OCI-LY1 (cell line): Measurements from ENCODE around the gene PREP.

Experiments used
- H2AFZ ChIP-seq: fragments of 200-600 bp; sonication (generic), shearing (Covaris generic); 2 replicates; pipeline ENCODE4 v1.6.0; 2014; ENCODE audit warnings: antibody characterized with exemption, mild to moderate bottlenecking, low read length
- H3F3A ChIP-seq: fragments of 200-600 bp; sonication (generic), shearing (Covaris generic); 2 replicates; pipeline ENCODE4 v1.6.0; 2014; ENCODE audit warnings: mild to moderate bottlenecking, antibody characterized with exemption, low read length, moderate library complexity; ENCODE audit not compliant: insufficient read depth
- H3K27ac ChIP-seq: fragments of 200-600 bp; sonication (generic); 2 replicates; pipeline ENCODE4 v1.5.1; 2014; ENCODE audit warnings: low read length, mixed run types, mild to moderate bottlenecking, low read depth; ENCODE audit not compliant: poor library complexity, severe bottlenecking
- H3K27me3 ChIP-seq: fragments of 200-600 bp; sonication (generic); 2 replicates; pipeline ENCODE4 v1.6.0; 2014; ENCODE audit warnings: antibody characterized with exemption, mild to moderate bottlenecking, low read length, moderate library complexity; ENCODE audit not compliant: insufficient read depth
- H3K36me3 ChIP-seq: fragments of 200-600 bp; sonication (generic); 2 replicates; pipeline ENCODE4 v1.6.1; 2014; ENCODE audit warnings: mild to moderate bottlenecking, antibody characterized with exemption, low read length, moderate library complexity, mixed read lengths; ENCODE audit not compliant: insufficient read depth
- H3K4me1 ChIP-seq: fragments of 200-600 bp; sonication (generic); 2 replicates; pipeline ENCODE4 v1.5.1; 2014; ENCODE audit warnings: mild to moderate bottlenecking, low read length, moderate library complexity; ENCODE audit not compliant: insufficient read depth, severe bottlenecking
- H3K4me2 ChIP-seq: fragments of 200-600 bp; sonication (generic), shearing (Covaris generic); 2 replicates; pipeline ENCODE4 v1.6.1; 2014; ENCODE audit warnings: low read length
- H3K4me3 ChIP-seq: fragments of 200-600 bp; sonication (generic); 2 replicates; pipeline ENCODE4 v1.5.1; 2014; ENCODE audit warnings: low read length, low read depth, mild to moderate bottlenecking, mixed read lengths; ENCODE audit not compliant: poor library complexity, severe bottlenecking
- H3K79me2 ChIP-seq: fragments of 200-600 bp; shearing (Covaris generic); 2 replicates; pipeline ENCODE4 v1.6.1; 2016; ENCODE audit warnings: mixed run types, low read length, mixed read lengths; ENCODE audit not compliant: insufficient read depth
- H3K9ac ChIP-seq: fragments of 200-600 bp; sonication (generic), shearing (Covaris generic); 2 replicates; pipeline ENCODE4 v1.6.1; 2014; ENCODE audit warnings: mild to moderate bottlenecking, low read length, mixed read lengths
- H3K9me2 ChIP-seq: fragments of 200-600 bp; sonication (generic), shearing (Covaris generic); 2 replicates; pipeline ENCODE4 v1.6.1; 2014; ENCODE audit warnings: low read depth, mild to moderate bottlenecking, low read length, mixed read lengths
- H3K9me3 ChIP-seq: fragments of 200-600 bp; shearing (Covaris generic); 2 replicates; pipeline ENCODE4 v1.6.1; 2014; ENCODE audit warnings: low read length, mixed read lengths
- H4K20me1 ChIP-seq: fragments of 200-600 bp; sonication (generic), shearing (Covaris generic); 2 replicates; pipeline ENCODE4 v1.6.0; 2016; ENCODE audit warnings: mild to moderate bottlenecking, low read length; ENCODE audit not compliant: insufficient read depth
- EZH2 ChIP-seq: fragments of 200-600 bp; sonication (generic), shearing (Covaris generic); IDR thresholded peaks from 2 replicates; pipeline ENCODE4 v1.8.0; 2017; ENCODE audit warnings: borderline replicate concordance, mixed run types, mild to moderate bottlenecking, antibody characterized with exemption, low read length, moderate library complexity, mixed read lengths
- TF ChIP-seq, protein P1 (sequence below): fragments of 200-600 bp; sonication (generic), shearing (Covaris generic); IDR thresholded peaks from 2 replicates; pipeline ENCODE4 v1.5.1; 2017; ENCODE audit warnings: mild to moderate bottlenecking, antibody characterized with exemption, low read length, moderate library complexity, mixed read lengths

PREP gene

DNA sequence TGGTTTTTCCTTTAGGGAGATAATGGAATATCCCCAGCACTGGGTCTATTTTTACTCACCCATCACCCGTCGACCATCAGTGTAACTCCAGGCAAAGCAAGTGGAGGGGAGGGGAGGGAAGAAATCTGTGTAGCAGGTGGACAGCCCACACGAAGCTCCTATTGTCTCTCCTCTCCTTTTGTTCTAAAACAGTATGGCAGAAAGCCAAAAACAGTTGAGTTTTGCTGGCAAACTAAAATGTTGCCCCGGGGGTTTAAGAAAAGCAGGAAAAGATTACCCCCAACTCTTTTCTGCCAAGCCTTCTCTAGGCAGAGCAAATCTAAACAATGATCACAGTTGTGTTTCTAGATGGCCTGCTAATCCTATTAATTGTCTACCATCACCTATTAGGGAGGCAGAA, 89.7 kb downstream of the PREP start:
- Histone ChIP-seq H3K27ac (no peak overlapping the region), H3K36me3 (no peaks in the 10 kb centered on the region)

DNA sequence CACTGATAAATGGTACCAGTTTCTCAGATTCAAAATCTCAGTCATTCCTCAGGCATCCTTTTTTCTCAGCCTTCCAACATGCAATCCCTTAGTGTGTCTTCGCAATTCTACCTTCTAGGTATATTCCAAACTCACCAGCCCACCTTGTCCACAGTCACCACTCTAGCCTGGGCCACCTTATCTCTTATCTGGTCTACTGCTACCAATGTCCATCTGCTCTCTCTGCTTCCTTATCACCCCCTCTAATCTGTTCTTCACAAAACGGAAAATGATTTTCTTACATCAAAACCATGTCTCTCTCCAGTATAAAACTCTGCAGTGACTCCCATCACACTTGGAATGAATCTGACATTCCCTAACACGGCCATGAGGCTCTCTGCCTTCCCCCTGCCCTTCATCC, 91.9 kb downstream of the PREP start:
- TF ChIP-seq, protein P1, sequence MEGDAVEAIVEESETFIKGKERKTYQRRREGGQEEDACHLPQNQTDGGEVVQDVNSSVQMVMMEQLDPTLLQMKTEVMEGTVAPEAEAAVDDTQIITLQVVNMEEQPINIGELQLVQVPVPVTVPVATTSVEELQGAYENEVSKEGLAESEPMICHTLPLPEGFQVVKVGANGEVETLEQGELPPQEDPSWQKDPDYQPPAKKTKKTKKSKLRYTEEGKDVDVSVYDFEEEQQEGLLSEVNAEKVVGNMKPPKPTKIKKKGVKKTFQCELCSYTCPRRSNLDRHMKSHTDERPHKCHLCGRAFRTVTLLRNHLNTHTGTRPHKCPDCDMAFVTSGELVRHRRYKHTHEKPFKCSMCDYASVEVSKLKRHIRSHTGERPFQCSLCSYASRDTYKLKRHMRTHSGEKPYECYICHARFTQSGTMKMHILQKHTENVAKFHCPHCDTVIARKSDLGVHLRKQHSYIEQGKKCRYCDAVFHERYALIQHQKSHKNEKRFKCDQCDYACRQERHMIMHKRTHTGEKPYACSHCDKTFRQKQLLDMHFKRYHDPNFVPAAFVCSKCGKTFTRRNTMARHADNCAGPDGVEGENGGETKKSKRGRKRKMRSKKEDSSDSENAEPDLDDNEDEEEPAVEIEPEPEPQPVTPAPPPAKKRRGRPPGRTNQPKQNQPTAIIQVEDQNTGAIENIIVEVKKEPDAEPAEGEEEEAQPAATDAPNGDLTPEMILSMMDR = no peak
- no peak for TF ChIP-seq EZH2

More for the DNA sequence above, 89.7 kb downstream of the PREP start:
- no peak overlapping the region for H3K9ac ChIP-seq
- H3F3A ChIP-seq = no peaks in the 10 kb centered on the region
- no peak overlapping the region for H3K4me2 ChIP-seq
- H3K9me3 ChIP-seq = no peaks in the 10 kb centered on the region
- H3K27me3 ChIP-seq = no peaks in the 10 kb centered on the region
- no peaks in the 10 kb centered on the region for H3K9me2 ChIP-seq
- TF ChIP-seq, protein P1 = no peak
- no peak for TF ChIP-seq EZH2
- H3K4me1 ChIP-seq = no peaks in the 10 kb centered on the region
- no peaks in the 10 kb centered on the region for H3K79me2 ChIP-seq
- no peaks in the 10 kb centered on the region for H4K20me1 ChIP-seq
- no peak overlapping the region for H2AFZ ChIP-seq
- no peak overlapping the region for H3K4me3 ChIP-seq

DNA sequence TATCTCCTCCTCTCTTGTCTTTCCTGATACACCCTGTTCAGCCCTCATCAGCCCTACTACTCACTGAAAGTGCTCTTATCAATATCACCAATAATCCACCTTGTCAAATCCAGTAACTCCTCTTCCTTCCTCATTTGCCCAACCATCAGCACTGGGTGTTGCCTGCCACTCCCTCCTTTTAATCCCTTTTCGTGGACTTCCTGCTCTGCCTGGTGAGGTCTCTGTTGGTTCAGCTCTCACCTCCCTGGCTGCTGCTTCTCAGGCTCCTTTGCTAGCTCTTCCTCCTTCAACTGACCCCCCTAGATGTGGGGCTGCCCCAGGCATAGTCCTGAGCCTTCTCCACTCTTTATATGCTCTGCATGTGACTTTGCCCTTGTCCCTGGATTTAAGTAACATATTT, 92.5 kb downstream of the PREP start:
- H3K9ac ChIP-seq = no peak overlapping the region
- H2AFZ ChIP-seq = no peak overlapping the region
- H3F3A ChIP-seq = no peaks in the 10 kb centered on the region
- H3K4me3 ChIP-seq = no peak overlapping the region
- no peaks in the 10 kb centered on the region for H3K9me3 ChIP-seq
- H4K20me1 ChIP-seq = no peaks in the 10 kb centered on the region
- no peaks in the 10 kb centered on the region for H3K9me2 ChIP-seq
- no peaks in the 10 kb centered on the region for H3K36me3 ChIP-seq
- no peaks in the 10 kb centered on the region for H3K79me2 ChIP-seq
- TF ChIP-seq, protein P1 = no peak
- TF ChIP-seq EZH2 = no peak
- no peaks in the 10 kb centered on the region for H3K27me3 ChIP-seq
- no peaks in the 10 kb centered on the region for H3K4me1 ChIP-seq
- no peak overlapping the region for H3K4me2 ChIP-seq
- no peak overlapping the region for H3K27ac ChIP-seq

More for the DNA sequence above, 91.9 kb downstream of the PREP start:
- no peaks in the 10 kb centered on the region for H3K4me1 ChIP-seq
- H3K27me3 ChIP-seq = no peaks in the 10 kb centered on the region
- no peaks in the 10 kb centered on the region for H3K36me3 ChIP-seq
- no peak overlapping the region for H3K4me3 ChIP-seq
- H3K79me2 ChIP-seq = no peaks in the 10 kb centered on the region
- no peaks in the 10 kb centered on the region for H3F3A ChIP-seq
- no peak overlapping the region for H2AFZ ChIP-seq
- no peaks in the 10 kb centered on the region for H4K20me1 ChIP-seq
- no peaks in the 10 kb centered on the region for H3K9me2 ChIP-seq
- no peaks in the 10 kb centered on the region for H3K9me3 ChIP-seq
- no peak overlapping the region for H3K4me2 ChIP-seq
- no peak overlapping the region for H3K27ac ChIP-seq
- no peak overlapping the region for H3K9ac ChIP-seq
